H1 (cell line): ENCODE data around the gene KRTAP5-8. TPM values are rescaled to one million over a fixed set of nuclear protein-coding genes. Genes with fewer than 3 reads are reported as not detected.

Experiments used
- CTCF ChIA-PET: fragments of 300-600 bp; sonication (Branson Sonifier 250); formaldehyde crosslinking; loops from one replicate; lab custom pipeline; 2021; ENCODE audit not compliant: partially characterized antibody; lab: Charles Lee
- POLR2A ChIA-PET: fragments of 300-600 bp; sonication (Branson Sonifier 250); formaldehyde crosslinking; loops from one replicate; lab custom pipeline; 2021; ENCODE audit warnings: inconsistent platforms; ENCODE audit not compliant: partially characterized antibody; lab: Charles Lee
- DNase-seq, 2 experiments: peaks; one replicate each; pipeline versions ENCODE4 v3.0.0 to v3.0.0-alpha.2; 2010 to 2022; ENCODE audit warnings: low spot score in 2 of 2, low read depth in 1 of 2, mixed read lengths in 1 of 2
- FAIRE-seq: peaks from 2 replicates; lab custom pipeline; 2011; peaks lifted over from hg19 to GRCh38; lab: Jason Lieb, UNC
- H2AFZ ChIP-seq: 2 replicates; pipeline ENCODE4 v1.8.1; 2012; ENCODE audit warnings: low read length, inconsistent platforms
- H2AK5ac ChIP-seq: 2 replicates; pipeline ENCODE4 v1.6.1; 2013; ENCODE audit warnings: low read depth, low read length
- H2BK120ac ChIP-seq: replicated peaks from 2 replicates; pipeline ENCODE3; 2013; ENCODE audit warnings: low read depth, low read length, inconsistent platforms
- H2BK12ac ChIP-seq: 2 replicates; pipeline ENCODE4 v1.6.1; 2013; ENCODE audit warnings: low read depth, low read length
- H2BK15ac ChIP-seq: 2 replicates; pipeline ENCODE4 v1.6.1; 2013; ENCODE audit warnings: low read length
- H2BK20ac ChIP-seq: 2 replicates; pipeline ENCODE4 v1.6.1; 2013; ENCODE audit warnings: low read length
- H2BK5ac ChIP-seq: 2 replicates; pipeline ENCODE4 v1.6.1; 2013; ENCODE audit warnings: low read depth, low read length
- H3K14ac ChIP-seq: 2 replicates; pipeline ENCODE4 v1.6.1; 2013; ENCODE audit warnings: inconsistent platforms; ENCODE audit not compliant: insufficient read length
- H3K18ac ChIP-seq: 2 replicates; pipeline ENCODE4 v1.6.1; 2013; ENCODE audit warnings: low read length; ENCODE audit errors: extremely low read depth
- H3K23ac ChIP-seq: 2 replicates; pipeline ENCODE4 v1.6.1; 2013; ENCODE audit warnings: inconsistent platforms; ENCODE audit not compliant: insufficient read length
- H3K23me2 ChIP-seq: 2 replicates; pipeline ENCODE4 v1.6.1; 2013; ENCODE audit warnings: low read depth, low read length
- H3K27ac ChIP-seq: 2 replicates; pipeline ENCODE4 v1.6.1; 2011; ENCODE audit warnings: low read depth, low read length, inconsistent platforms
- H3K27me3 ChIP-seq, 4 experiments: replicated peaks in 1 of 4; 1 replicate in 1 of 4; 2 replicates in 3 of 4; pipeline versions ENCODE4 v1.6.1 to v1.8.1; 2011 to 2013; ENCODE audit warnings: low read length in 3 of 4, mild to moderate bottlenecking in 3 of 4, inconsistent platforms in 2 of 4, mixed read lengths in 2 of 4, moderate library complexity in 1 of 4; ENCODE audit not compliant: control insufficient read depth in 3 of 4, insufficient read depth in 3 of 4; ENCODE audit errors: extremely low read depth in 1 of 4
- H3K36me3 ChIP-seq, 4 experiments: 2 replicates each; pipeline versions ENCODE4 v1.6.1 to v1.8.1; 2011 to 2013; ENCODE audit warnings: mild to moderate bottlenecking in 4 of 4, low read length in 3 of 4, moderate library complexity in 2 of 4, control low read depth in 1 of 4, inconsistent platforms in 1 of 4; ENCODE audit not compliant: insufficient read depth in 4 of 4, control insufficient read depth in 2 of 4
- H3K4ac ChIP-seq: replicated peaks from 2 replicates; pipeline ENCODE3; 2013; ENCODE audit warnings: low read length, low read depth, mixed read lengths, inconsistent platforms; ENCODE audit not compliant: insufficient read length
- H3K4me1 ChIP-seq, 4 experiments: replicated peaks in 1 of 4; 1 replicate in 1 of 4; 2 replicates in 3 of 4; pipeline versions ENCODE4 v1.6.1 to v1.8.1; 2011 to 2013; ENCODE audit warnings: low read length in 3 of 4, inconsistent platforms in 2 of 4, mixed read lengths in 1 of 4; ENCODE audit not compliant: insufficient read depth in 4 of 4, control insufficient read depth in 3 of 4
- H3K4me2 ChIP-seq, 2 experiments: 2 replicates each; pipeline versions ENCODE4 v1.6.1 to v1.8.1; 2011 to 2013; ENCODE audit warnings: low read depth in 2 of 2, low read length in 2 of 2, control low read depth in 1 of 2, inconsistent platforms in 1 of 2, mild to moderate bottlenecking in 1 of 2; ENCODE audit not compliant: insufficient read depth in 1 of 2
- H3K4me3 ChIP-seq, 4 experiments: fragments of 200-600, 300-600 bp in 1 of 4; sonication (generic), shearing (Covaris generic), sonication (Bioruptor Twin) in 1 of 4; 2 replicates each; pipeline versions ENCODE4 v1.5.1 to v1.8.1; 2011 to 2016; ENCODE audit warnings: low read length in 4 of 4, low read depth in 3 of 4, control low read depth in 2 of 4, inconsistent platforms in 2 of 4, mild to moderate bottlenecking in 2 of 4, mixed read lengths in 1 of 4, moderate library complexity in 1 of 4; ENCODE audit not compliant: insufficient read depth in 2 of 4; ENCODE audit errors: extremely low read depth in 1 of 4
- H3K56ac ChIP-seq: replicated peaks from 2 replicates; pipeline ENCODE3; 2013; ENCODE audit warnings: low read depth, mild to moderate bottlenecking, mixed read lengths, low read length, inconsistent platforms; ENCODE audit not compliant: insufficient read length
- H3K79me1 ChIP-seq: 2 replicates; pipeline ENCODE4 v1.6.1; 2013; ENCODE audit warnings: low read depth, low read length, control low read depth
- H3K79me2 ChIP-seq, 2 experiments: 2 replicates each; pipeline versions ENCODE4 v1.6.1 to v1.8.1; 2012 to 2013; ENCODE audit warnings: low read length in 2 of 2, mild to moderate bottlenecking in 2 of 2, inconsistent platforms in 1 of 2; ENCODE audit not compliant: insufficient read depth in 2 of 2, control insufficient read depth in 1 of 2
- H3K9ac ChIP-seq, 4 experiments: replicated peaks in 1 of 4; 1 replicate in 1 of 4; 2 replicates in 3 of 4; pipeline versions ENCODE4 v1.6.1 to v1.8.1; 2011 to 2013; ENCODE audit warnings: low read depth in 3 of 4, low read length in 3 of 4, control low read depth in 2 of 4, mild to moderate bottlenecking in 2 of 4, moderate library complexity in 2 of 4, inconsistent platforms in 1 of 4; ENCODE audit errors: extremely low read depth in 1 of 4
- H3K9me3 ChIP-seq, 2 experiments: 2 replicates each; pipeline versions ENCODE4 v1.6.1 to v1.8.1; 2012 to 2013; ENCODE audit warnings: mild to moderate bottlenecking in 2 of 2, moderate library complexity in 2 of 2, control low read depth in 1 of 2, inconsistent platforms in 1 of 2, low read depth in 1 of 2, low read length in 1 of 2, mixed read lengths in 1 of 2; ENCODE audit not compliant: insufficient read depth in 2 of 2
- H4K20me1 ChIP-seq, 2 experiments: replicated peaks in 1 of 2; 2 replicates each; pipeline versions ENCODE3 to v1.8.1; 2011 to 2013; ENCODE audit warnings: inconsistent platforms in 2 of 2, low read length in 2 of 2, mild to moderate bottlenecking in 1 of 2; ENCODE audit not compliant: insufficient read depth in 2 of 2, control insufficient read depth in 1 of 2
- H4K5ac ChIP-seq: 2 replicates; pipeline ENCODE4 v1.6.1; 2013; ENCODE audit warnings: low read length, low read depth, mixed read lengths, inconsistent platforms; ENCODE audit not compliant: insufficient read length
- H4K8ac ChIP-seq: 2 replicates; pipeline ENCODE4 v1.8.0; 2013; ENCODE audit warnings: mild to moderate bottlenecking, moderate library complexity, low read length, inconsistent platforms; ENCODE audit not compliant: insufficient read depth; ENCODE audit errors: extremely low read depth
- H4K91ac ChIP-seq: replicated peaks from 2 replicates; pipeline ENCODE3; 2013; ENCODE audit warnings: low read length, mixed read lengths, inconsistent platforms; ENCODE audit not compliant: insufficient read length
- SP2 ChIP-seq: IDR thresholded peaks from 2 replicates; pipeline ENCODE4 v1.6.1; 2012; ENCODE audit warnings: mild to moderate bottlenecking, low read length, inconsistent platforms
- WGBS, 2 experiments: shearing (Covaris generic) in 1 of 2; methylation state at CpG; one replicate each; pipeline versions ENCODE4 v1.1.6 to v1.1.7; 2013 to 2015; ENCODE audit warnings: low lambda C conversion rate in 2 of 2, mixed read lengths in 2 of 2, inconsistent platforms in 1 of 2, low coverage in 1 of 2, missing lambda C conversion rate in 1 of 2; ENCODE audit not compliant: insufficient replicate concordance in 2 of 2, insufficient coverage in 1 of 2, insufficient read length in 1 of 2; ENCODE audit errors: extremely low coverage in 1 of 2, missing lambda C conversion rate in 1 of 2; 5-methylcytosine and 5-hydroxymethylcytosine counted together
- polyA plus RNA-seq, 7 experiments: library from polyadenylated mRNA; depleted of rRNA in 3 of 7; stranded (reverse) in 5 of 7; unstranded in 2 of 7; fragments of >200 nt in 5 of 7; fragments of 200-250 nt in 2 of 7; gene quantifications; 1 replicate in 5 of 7; 2 replicates in 1 of 7; 4 replicates in 1 of 7; pipeline versions ENCODE4 v1.2.1 to v1.2.3, GENCODE V29; 2011 to 2013; ENCODE audit warnings: missing spikeins in 2 of 7, mixed read lengths in 2 of 7
- total RNA-seq: library from RNA; stranded (reverse); fragmentation: NEBNext Ultra II Directional; extraction: Animal tissue kit (Norgen Biotek cat#: 25700); gene quantifications from 2 replicates; pipeline ENCODE4 v1.2.1, GENCODE V29; 2021
- TF ChIP-seq, protein P1 (sequence below): IDR thresholded peaks from 2 replicates; pipeline ENCODE4 v1.6.1; 2012; ENCODE audit warnings: inconsistent platforms

KRTAP5-8 gene
- total and polyA plus RNA-seq, 2 of the 8 experiments (the other 6 are each of a cell fraction or from before 2014, with no cell fraction given) = not detected

DNA sequence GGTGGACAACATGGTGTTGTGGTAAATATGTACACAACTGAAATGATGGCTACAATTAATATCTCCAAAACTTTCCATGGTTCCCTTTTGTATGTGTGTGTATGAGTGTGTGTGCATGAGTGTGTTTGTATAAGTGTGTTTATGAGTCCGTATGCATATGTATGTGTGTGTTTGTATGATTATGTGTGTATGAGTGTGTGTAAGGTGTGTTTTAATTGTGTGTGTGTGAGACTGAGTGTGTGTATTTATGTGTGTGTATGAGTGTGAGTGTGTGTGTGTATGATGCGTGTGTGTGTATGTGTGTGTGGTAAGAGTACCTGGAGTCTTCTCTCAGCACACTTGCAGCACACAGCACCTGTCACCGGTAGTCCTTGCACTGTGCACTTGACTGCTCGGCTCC, 18.2 kb downstream of the KRTAP5-8 start:
- H3K18ac ChIP-seq = no peak overlapping the region
- H3K4ac ChIP-seq = no peak overlapping the region
- no peak for DNase-seq
- H3K56ac ChIP-seq = no peak overlapping the region
- H3K4me2 ChIP-seq = no peak overlapping the region
- H2BK12ac ChIP-seq = no peak overlapping the region
- no peak overlapping the region for H2BK15ac ChIP-seq
- no peak overlapping the region for H2BK5ac ChIP-seq
- no peaks in the 10 kb centered on the region for H4K20me1 ChIP-seq
- H2AK5ac ChIP-seq = no peak overlapping the region
- no peak overlapping the region for H2AFZ ChIP-seq
- no peak overlapping the region for H4K5ac ChIP-seq
- H3K14ac ChIP-seq = no peak overlapping the region
- H3K27ac ChIP-seq = no peak overlapping the region
- ChIA-PET POLR2A (no interaction called here), CTCF (interaction anchor here (1.1 kb wide), 1 partner anchor 14 kb away, joined by 5 read pairs; no protein-coding TSS in a partner anchor)
- no peak overlapping the region for H3K9ac ChIP-seq
- no peak overlapping the region for H4K8ac ChIP-seq
- no peaks in the 10 kb centered on the region for H3K79me1 ChIP-seq
- no peak overlapping the region for H2BK20ac ChIP-seq
- peaks cover 2% of the 10 kb centered on the region; the same call in 1 of the 2 replicates for H3K23me2 ChIP-seq
- no peaks in the 10 kb centered on the region for H3K27me3 ChIP-seq
- FAIRE-seq = no peak
- H2BK120ac ChIP-seq = no peak overlapping the region
- 88 to 100% methylated on average over 1 to 4 of the region's 4 CpGs for WGBS, 2 experiments
- no peak overlapping the region for H4K91ac ChIP-seq
- H3K4me3 ChIP-seq = no peak overlapping the region
- 0 out of 7 replicates have a peak, but pooled peaks cover 0 to 2% (median 0%) of the 10 kb centered on the region in 4 experiments for H3K4me1 ChIP-seq
- H3K36me3 ChIP-seq = no peaks in the 10 kb centered on the region
- no peaks in the 10 kb centered on the region for H3K79me2 ChIP-seq
- no peak overlapping the region for H3K23ac ChIP-seq
- peaks cover 6 to 8% of the 10 kb centered on the region in 2 experiments; a peak in 2 of 4 replicates for H3K9me3 ChIP-seq
- no peak for TF ChIP-seq SP2
- TF ChIP-seq, protein P1, sequence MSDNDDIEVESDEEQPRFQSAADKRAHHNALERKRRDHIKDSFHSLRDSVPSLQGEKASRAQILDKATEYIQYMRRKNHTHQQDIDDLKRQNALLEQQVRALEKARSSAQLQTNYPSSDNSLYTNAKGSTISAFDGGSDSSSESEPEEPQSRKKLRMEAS = no peak
